Body of pancreas (tissue), 4 donors: ENCODE measurements around the gene EPRS1.

Experiments
- CTCF ChIP-seq, 7 experiments: fragments of 450-650 bp in 4 of 7; fragments of 200-600 bp in 3 of 7; sonication (generic) in 3 of 7; IDR thresholded peaks; one replicate each; pipeline ENCODE4 v1.5.1; 2016 to 2019; ENCODE audit warnings: antibody characterized with exemption in 7 of 7
- POLR2A ChIP-seq, 3 donors: fragments of 450-650 bp; IDR thresholded peaks; one replicate each; pipeline ENCODE4 v1.6.1; 2016; ENCODE audit warnings: antibody characterized with exemption in 3 of 3, mild to moderate bottlenecking in 2 of 3

GRCh38 chr1:220062629-220063028 is 16.3 kb upstream of the EPRS1 start:
- TF ChIP-seq CTCF (IDR thresholded peaks at IDR 0.05) (no peak), POLR2A (IDR thresholded peaks at IDR 0.05) (no peak)
